HG03342 (cell line): ENCODE results near the gene MS4A8.
"Not testable (repeated sequence)": the region's sequence is repeated elsewhere in the genome, so short reads cannot be mapped to it uniquely, and the experiment has no call there.

Source experiments
- ATAC-seq: cut with Tn5 transposase; IDR thresholded peaks from one replicate; pipeline ENCODE4 v1.9.1; 2021; ENCODE audit warnings: mild to moderate bottlenecking, moderate library complexity; ENCODE audit not compliant: unreplicated experiment

MS4A8 gene, protein sequence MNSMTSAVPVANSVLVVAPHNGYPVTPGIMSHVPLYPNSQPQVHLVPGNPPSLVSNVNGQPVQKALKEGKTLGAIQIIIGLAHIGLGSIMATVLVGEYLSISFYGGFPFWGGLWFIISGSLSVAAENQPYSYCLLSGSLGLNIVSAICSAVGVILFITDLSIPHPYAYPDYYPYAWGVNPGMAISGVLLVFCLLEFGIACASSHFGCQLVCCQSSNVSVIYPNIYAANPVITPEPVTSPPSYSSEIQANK

DNA sequence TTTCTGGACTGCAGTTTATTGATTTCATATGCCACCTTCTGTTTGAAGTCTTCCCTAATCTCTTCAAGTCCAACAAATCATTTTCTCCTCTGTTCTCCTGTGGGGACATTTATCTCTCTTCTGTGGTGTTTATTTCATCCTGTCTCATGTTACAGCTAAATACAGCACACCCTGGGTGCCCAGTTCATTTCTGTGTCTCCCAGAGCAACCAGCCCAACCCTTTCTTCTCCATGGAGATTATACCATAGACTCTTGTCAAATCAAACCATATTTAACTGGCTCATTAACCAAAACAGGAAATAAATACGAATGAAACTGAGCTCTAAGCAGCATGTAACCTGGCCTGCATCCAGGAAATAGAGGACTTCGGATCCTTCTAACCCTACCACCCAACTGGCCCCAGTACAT is at the start of gene MS4A8:
Gene MS4A8, plus strand, starts transcription at position 329 of the 408 bp plus-strand sequence. CDS start 1,249 bp downstream, outside the sequence.
- no peak for ATAC-seq

DNA sequence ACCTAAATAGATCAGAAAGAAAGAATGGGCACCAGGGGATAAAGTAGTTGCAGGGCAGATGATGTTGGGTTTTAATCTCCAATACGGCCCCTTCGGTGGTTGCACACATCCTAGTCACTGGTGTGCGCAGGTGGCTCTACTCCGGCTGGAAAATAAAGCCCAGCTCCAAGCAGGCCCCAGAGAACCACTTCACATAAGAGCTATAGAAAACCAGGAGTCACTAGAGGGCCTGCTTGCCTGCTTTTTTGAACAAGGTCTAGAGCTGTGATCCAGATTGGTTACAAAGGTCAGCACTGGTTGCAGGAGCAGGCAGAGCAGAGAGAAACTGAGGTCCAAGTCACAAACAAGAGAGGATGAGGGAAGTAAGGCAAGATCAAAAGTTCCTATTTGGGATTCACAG is 41.5 kb upstream of the MS4A8 start:
- ATAC-seq = no peak

DNA sequence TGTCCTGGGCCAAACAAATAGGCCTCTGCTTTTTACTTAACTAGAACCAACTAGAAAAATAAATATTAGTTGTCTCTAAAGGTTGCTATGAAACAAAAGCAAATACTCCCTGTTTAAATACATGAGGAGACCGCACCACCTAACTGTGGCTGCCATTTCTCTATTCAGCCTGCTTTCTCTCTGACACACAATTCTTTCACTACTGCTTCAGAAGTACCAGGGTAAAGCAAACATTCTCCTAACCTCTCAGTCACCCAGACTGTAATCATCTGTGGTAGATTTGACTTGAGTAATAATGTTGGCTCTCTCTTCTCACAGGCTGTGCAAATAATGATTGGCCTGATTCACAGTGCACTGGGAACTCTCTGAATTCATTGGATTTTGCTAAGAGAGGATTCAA is 41.0 kb upstream of the MS4A8 start:
- no peak for ATAC-seq

DNA sequence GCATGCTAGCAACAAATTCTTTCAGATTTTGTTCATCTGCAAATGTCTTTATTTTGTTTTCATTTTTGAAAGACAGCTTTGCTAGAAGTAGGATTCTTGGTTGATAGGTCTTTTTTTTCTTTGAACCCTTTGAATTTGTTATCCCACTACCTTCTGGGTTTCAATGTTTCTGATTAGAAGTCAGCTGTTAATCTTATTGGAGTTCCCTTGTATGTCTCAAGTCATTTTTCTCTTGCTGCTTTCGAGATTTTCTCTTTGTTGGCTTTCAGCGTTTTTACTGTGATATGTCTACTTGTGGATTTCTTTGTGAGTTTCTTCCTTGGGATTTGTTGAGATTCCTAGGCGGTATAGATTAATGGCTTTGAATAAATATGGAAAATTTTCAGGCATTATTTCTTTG is 27.2 kb upstream of the MS4A8 start:
- no peak for ATAC-seq

DNA sequence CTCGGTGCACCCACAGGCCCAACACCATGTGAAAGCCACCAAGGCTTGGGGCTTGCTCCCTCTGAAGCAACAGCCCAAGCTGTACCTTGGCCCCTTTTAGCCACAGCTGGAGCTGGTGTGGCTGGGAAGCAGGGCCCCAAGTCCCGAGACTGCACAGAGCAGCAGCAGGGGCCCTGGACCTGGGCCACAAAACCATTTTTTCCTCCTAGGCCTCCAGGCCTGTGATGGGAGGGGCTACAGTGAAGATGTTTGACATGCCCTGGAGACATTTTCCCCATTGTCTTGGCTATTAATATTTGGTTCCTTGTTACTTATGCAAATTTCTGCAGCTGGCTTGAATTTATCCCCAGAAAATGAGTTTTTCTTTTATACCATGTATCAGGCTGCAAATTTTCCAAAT is 21.2 kb upstream of the MS4A8 start:
- ATAC-seq = not testable (repeated sequence)

DNA sequence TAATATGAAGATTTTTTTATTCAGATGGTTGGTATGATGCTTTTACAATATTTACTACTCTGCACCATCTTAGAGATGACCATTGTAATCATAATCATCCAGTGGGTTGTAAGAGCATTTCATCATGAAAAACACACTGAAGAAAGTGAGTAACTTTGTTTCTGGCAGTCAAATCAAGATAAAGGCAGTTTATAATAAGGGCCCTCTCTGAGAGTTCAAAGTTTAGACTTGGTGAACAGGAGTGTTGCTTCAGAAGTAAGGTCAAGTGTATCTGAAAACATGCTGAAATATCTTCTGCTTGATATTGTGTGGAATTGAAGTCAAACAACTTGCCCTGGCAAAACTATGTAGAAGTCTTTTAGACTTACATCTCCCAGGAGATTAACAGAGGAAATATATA is 19.5 kb upstream of the MS4A8 start:
- ATAC-seq = no peak

DNA sequence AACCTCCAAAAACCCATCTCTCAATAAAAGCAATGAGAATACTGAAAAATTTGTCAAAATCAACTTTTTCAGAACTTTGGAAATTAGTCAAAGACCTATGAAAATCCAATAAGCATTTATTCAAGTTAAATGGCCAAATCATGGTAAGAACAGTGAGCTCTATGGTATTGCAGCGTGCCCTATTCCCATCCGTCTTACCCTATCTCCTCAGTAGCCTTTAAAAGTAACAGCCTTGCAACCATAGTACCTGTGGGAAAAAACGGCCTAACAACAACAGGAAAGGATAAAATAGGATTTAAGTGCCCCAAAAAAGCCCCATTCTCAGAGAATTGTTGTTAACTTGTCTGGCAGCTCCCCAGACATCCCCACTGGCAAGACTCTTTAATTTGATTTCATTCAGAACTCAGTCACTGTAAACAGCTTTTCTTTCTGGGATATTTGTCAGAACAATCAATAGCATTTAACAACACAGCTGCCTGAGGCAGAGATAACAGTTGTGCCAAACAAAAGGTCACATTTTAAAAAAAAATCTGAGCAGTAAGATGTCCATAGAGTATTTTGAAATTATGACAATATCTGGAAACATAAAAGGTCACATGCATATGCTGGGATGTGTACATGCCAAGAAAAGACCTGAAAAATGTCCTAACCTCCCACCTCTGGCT is 18.8 kb upstream of the MS4A8 start:
- no peak for ATAC-seq

DNA sequence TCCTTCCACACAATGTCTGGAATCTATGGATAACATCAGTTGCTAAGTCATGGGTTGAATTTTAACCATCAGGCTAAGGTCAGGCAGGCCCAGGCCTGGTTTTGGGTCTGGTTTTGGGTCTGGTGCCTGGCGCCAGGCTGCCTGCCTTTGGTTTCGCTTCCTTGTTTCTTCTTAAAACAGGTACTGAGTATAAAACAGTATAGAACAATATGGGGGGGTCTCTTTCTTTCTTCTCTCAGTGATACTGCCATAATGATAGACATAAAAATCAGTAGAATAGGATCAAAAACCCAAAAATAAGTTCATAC is 14.9 kb upstream of the MS4A8 start:
- not testable (repeated sequence) for ATAC-seq

DNA sequence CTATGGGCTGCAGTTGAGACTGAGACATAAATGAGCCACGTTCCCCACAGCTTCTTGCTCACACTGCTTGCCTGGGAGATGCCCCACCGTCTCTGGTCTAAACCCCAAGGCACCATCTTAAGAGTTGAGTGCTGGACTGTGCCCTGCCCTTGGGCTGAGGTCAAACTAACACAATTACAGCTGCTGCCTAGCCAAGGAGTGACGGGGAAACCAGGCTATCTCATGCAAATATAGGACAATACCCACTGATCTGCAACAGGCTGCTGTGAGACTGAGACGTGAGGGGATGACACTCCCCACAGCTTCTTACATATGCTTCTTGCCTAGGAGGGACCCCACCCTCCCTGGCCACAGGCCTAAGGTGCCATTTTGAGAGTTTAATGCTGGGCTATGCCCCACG is 7.8 kb upstream of the MS4A8 start:
- ATAC-seq = no peak

DNA sequence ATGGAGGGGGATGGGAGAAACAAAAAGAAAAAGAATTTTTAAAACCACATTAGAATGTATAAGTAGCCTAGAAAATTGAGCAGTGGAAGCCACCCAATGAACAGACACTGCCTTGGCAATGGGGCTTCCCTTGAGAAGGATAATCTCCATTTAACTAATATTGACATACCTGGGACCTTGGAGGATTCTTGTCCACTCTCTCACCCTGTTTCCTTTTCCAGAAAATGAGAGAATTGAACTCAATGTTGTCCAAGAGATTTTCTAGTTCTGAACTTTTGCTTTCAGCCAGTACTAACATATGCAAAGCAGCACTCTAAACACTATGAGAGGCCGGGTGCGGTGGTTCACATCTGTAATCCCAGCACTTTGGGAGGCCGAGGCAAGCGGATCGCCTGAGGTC is 524 bp downstream of the MS4A8 start:
- ATAC-seq = no peak

DNA sequence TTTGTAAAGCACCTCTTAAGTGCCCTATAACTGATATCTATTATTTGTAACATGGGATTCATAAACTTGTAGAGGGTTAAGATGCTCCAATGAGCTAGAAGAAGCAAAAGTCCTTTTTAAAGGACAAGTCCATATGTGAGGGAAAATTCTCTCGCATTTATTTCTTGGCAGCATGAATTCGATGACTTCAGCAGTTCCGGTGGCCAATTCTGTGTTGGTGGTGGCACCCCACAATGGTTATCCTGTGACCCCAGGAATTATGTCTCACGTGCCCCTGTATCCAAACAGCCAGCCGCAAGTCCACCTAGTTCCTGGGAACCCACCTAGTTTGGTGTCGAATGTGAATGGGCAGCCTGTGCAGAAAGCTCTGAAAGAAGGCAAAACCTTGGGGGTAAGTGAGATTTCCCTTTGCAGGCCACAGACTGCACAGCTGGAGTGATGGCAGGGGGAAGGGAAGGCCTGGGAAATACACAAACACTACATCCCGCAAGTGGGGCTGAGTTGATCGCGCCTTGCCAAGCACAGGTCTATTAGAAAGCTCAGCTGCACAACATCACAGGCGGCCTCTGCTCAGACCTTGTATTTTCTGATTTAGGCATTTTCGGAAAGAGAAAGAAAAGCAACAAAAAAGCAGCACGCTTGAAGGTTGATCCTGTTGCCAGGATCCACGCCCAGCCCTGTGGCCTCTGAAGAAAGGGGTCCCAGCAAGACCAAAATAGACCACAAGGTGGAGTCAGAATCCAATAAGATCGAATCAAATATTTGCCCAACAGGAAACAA is 1.5 kb downstream of the MS4A8 start:
- ATAC-seq = no peak

DNA sequence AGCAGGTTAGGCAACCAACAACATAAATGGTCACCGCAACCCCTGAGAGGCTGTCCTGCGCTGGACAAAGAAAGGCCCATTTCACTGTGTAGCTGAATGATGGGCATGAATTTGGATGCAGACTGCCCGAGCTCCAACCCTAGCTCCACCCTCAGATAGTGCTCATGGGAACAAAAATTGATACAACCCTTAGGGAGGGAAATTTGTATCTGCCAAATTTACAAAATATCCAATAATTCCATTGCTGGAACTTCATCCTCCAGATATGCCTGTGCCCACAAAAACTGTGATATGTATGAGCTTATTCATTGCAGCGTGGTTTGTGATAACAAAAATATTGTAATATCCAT is 2.0 kb downstream of the MS4A8 start:
- ATAC-seq = no peak

DNA sequence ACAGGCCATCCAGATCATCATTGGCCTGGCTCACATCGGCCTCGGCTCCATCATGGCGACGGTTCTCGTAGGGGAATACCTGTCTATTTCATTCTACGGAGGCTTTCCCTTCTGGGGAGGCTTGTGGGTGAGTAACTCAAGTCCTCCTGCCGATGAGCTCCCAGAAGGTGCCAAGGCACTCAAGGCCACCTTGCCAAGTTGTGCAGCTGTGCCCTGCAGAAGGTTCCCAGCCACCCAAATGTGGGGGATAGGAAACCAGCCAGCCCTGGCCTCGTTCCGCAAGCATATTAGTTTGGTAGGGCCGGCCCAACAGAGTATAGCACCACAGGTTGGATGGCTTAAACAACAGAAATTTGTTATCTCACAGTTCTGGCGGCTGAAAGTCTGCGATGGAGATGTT is 4.0 kb downstream of the MS4A8 start:
- ATAC-seq = no peak

DNA sequence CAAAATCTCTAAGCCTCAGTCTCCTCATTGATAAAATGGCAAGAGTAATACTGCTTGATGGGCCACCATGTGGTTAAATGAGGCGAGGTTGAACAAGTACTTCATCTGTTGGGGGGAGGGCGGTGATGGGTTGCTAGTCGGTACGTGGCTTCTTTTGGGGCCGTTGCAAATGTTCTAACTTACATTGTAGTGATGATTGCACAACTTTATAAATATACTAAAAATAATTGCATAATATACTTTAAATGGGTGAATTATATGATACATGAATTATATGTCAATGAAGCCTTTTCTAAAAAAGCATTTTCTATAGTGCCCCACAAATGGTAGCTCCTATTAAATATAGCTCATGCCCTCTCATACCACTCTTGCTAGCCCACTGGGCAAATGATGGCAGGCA is 6.5 kb downstream of the MS4A8 start:
- ATAC-seq = no peak

DNA sequence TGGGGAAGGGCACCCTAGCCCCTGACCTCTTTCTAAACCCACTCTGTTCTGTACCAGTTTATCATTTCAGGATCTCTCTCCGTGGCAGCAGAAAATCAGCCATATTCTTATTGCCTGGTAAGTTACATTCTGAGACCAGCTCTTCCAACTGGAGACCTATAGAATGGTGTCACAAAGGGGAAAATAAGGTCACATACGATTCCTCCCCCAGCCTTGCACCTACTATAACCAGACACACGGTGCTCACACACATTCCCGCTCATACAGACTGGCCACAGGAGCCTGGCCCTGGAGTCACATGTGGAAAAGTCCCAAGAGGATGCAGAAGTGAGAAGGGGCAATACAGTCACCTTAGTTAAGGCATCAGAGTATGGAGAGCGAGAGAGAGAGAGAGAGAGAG is 7.5 kb downstream of the MS4A8 start:
- ATAC-seq = no peak

DNA sequence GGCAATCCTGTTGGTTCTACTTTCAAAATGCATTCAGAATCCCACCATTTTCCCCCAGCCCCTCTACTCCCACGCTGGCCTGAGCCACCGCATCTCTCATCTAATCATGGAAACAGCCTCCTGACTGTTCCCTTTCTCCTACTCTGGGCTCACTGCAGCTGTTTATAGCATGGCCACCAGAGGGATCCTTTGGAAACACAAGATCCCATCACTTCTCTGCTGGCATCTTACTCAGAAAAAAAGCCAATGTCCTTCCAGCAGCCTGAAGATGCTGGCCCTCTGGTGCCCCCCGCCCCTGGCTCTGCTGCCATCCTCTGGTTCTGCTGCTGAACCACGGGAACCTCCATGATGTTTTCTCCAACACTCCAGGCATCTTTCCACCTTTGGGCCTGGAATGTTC is 11.1 kb downstream of the MS4A8 start:
- ATAC-seq = no peak

DNA sequence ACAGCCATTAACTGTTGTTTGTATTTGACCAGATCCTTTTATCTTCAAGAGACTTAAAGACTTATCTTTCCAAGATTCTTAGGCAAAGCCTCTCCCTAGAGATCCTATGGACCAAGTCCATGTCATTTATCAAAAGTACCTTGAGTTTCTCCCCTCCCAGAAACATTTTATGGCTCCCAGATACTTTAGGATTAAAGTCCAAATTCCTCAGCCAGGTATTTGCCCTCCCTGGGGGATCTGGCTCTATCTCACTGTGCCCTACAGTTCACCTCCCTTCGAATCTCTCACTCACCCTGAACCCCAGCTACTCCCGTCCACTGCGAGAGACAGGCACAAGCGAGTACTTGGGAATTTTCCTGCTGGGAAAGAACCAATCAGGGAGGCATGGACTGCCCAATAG is 11.9 kb downstream of the MS4A8 start:
- no peak for ATAC-seq

DNA sequence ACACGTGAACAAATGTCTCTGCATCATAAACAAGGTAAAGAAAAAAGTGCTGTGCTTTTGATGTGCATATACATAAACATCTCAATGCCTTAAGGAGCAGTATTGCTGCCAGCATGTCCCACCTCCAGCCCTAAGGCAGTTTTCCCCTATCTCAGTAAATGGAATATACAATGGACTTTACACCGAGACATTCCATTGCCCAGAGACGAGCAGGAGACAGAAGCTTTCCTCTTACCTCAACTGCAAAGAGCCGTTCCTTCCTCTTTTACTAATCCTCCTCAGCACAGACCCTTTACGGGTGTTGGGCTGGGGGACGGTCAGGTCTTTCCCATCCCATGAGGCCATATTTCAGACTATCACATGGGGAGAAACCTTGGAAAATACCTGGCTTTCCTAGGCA is 14.0 kb downstream of the MS4A8 start:
- ATAC-seq = not testable (repeated sequence)

DNA sequence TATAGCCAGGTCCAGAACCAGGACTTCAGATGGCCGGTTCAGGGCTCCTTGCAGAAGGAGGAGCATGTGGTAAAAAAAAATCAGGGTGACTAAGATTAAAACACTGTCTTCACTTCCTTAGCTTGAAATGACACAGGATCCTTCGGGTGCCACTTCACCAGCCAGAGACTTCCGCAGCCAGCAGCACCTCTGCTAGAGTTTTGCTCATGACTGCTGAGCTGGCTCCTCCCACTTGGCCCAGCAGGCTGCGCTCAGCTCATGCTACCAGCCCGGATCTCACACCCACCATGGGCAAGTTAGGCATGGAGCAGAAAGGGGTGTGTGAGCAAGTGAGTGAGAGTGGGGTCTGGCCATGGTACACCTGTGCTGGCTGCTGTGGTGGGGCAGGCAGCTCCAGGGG is 18.5 kb downstream of the MS4A8 start:
- ATAC-seq = no peak

DNA sequence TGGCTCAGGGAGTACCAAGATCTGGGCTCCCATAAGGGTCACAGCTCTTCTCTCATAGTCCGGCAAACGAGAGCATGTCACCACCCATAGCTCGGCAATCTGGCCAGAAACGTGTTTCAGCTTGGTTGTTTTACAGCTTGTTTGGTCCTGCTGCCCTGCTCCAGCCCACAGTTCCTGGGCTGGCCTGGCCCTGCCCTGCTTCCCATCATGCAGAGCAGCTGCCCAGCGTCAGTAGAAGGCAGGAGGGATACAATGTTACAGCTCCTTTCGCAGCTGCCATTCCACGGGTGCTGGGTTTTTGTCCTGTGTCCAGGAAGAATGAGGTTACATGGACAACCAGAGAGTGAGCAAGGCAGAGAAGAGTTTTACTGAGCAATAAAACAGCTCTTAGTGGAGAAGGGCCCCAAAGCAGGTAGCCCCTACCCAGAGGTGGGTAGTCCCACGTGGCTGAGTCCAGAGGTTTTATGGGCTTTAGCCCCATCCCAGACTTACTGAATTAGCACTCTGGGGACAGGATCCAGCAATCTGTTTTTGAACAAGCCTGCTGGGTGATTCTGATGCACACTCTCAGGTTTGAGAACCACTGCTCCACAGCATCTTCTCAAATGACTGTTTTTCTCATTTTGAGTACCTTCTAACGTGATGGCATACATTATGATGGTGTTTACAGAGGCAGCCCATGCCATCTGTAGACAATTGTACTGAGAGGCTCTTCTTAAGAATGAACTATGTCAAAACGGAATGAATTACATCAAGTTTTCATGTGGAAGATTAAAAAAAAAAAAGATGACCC is 19.3 kb downstream of the MS4A8 start:
- ATAC-seq = no peak

DNA sequence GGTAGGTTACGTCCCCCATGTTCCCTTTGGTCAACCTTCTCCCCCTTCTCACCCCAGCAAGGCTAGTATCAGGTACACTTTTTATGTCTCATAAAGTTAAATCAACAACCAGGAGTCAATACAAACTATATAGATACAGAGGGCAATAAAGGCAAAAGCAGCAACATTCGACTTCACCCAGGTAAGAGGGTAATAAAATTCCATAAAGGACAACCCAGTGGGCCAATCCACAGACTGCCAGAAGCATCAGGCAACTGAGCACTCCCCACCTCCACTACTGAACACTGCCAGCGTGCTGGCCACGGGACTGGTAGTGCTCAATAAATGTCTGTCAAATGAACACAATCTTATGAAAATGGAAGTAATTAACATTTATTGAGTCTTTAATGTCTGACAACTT is 20.0 kb downstream of the MS4A8 start:
- ATAC-seq = no peak

DNA sequence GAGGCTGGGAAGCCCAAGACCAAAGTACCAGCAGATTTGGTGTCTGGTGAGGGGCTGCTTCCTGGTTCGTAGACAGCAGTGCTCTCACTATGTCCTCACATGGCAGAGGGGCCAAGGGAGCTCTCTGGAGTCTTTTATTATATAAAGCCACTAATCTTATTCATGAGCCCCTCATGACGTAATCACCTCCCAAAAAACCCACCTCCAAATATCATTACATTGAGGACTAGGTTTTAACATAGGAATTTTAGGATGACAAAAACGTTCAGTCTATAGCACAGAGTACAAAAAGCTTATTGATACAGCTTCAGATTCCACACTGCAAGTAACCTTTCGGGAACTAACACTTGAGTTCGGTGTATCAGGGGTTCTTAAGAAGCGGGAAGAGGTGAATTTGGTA is 21.0 kb downstream of the MS4A8 start:
- no peak for ATAC-seq
